ENCODE data around the gene IGSF21.

IGSF21 gene

DNA sequence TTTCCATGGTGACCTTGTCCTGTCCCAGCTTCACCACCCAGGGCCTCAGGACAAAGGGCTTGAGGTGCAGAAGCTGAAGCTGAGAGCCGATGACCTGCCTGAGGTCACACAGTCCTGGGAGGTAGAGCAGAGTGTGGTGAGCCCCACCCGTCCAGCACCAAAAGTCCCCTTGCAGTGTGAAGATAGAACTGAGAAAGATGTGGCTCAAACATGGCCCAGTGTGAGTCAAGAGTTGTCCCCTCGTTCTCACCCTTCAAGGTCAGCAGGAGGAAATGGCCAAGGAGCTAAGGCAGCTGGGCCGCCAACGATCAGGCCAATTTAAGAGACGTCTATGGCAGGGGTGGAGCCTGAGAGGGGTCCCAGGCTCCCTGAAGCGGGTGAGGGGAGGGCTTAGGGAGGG lies 215.7 kb downstream of the IGSF21 start:
- no peak for DNase-seq (ENCODE audit: low read depth in 2 of 3, low spot score in 1 of 3)

DNA sequence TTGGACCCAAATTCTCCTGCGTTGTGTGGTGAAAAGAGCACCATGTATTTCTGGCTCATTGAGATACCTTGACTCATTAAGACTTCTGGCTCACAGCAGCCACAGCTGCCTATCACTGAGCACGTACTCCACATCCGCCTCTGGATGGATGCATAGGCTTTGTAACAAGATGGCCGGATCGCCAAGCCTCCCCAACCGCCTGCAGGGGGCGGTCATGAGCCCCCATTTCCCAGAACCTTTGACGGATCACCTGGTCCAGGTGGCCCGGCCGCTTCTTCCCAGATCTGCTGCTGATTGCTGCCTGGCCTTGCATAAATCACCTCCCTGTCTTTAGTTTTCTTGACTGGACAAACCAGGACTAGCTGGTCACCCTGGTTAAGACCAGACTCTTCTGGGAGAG lies 216.6 kb downstream of the IGSF21 start:
- DNase-seq (ENCODE audit: low read depth in 2 of 3, low spot score in 1 of 3) = no peak

- no peak for DNase-seq (ENCODE audit: low read depth in 2 of 3, low spot score in 1 of 3)
Observed at GRCh38 chr1:18325136-18325535, 217.5 kb downstream of the IGSF21 start.

GRCh38 chr1:18326211-18326897 lies 218.8 kb downstream of the IGSF21 start:
- DNase-seq (ENCODE audit: low read depth in 2 of 3, low spot score in 1 of 3) = no peak

GRCh38 chr1:18327650-18328049 lies 220.1 kb downstream of the IGSF21 start:
- DNase-seq (ENCODE audit: low read depth in 2 of 3, low spot score in 1 of 3) = no peak

DNA sequence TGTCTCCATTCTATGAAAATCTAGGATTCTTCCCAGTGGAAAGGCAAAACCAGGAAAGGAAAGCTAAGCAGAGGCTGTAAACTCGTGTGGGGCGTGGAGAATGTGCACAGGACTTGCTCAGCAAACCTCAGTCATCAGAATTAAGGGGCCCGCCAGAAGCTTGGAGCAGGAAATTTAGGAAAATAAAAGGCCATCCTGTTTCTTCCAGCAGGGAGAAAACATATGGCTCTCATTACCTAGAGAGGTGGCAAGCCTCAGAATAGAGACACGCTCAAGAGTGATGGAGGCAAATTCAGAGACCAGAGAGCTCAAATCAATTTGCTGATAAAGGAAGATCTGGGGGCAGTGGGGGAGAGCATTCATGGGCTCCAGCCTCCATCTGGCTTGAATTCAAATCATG lies 221.2 kb downstream of the IGSF21 start:
- DNase-seq (ENCODE audit: low read depth in 2 of 3, low spot score in 1 of 3) = no peak

DNA sequence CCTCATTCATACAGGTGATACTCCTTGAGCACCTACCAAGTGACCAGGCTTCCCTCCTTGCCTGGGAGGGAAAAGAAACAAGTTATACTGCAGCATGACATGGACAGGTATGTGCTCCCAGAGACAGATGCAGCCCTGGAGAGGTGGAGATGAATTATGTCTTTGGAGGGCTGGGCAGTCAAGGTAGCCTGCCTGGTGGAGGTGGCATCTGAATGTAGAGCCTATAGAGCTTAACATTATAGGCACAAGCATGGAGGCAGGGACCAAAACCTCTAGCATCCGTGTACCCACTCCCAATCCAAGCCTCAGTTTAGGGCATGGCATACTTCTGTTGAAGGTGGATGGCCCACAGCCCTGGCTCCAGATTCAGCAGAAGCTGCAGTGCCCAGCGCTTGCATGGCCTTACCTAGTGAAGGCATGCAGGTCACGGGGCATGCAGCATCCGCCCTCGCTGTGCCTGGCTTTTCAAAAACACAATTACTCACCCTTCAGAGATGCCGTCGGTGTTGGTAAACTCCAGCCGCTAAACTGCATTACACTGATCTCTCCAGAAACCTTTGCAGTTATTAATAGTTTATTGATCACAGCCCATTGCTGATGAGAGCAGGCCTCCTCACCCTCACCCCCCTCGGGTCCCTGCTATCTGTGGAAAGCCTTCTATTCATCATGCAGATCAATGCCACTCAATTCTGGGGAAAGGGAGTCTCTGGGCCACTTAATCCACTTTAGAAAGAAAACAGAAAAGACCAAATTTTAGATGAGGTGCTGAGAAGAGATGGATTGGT lies 222.1 kb downstream of the IGSF21 start:
- DNase-seq (ENCODE audit: low read depth in 2 of 3, low spot score in 1 of 3) = no peak

GRCh38 chr1:18332576-18332975 lies 225.0 kb downstream of the IGSF21 start:
- DNase-seq (ENCODE audit: low read depth in 2 of 3, low spot score in 1 of 3) = no peak

DNA sequence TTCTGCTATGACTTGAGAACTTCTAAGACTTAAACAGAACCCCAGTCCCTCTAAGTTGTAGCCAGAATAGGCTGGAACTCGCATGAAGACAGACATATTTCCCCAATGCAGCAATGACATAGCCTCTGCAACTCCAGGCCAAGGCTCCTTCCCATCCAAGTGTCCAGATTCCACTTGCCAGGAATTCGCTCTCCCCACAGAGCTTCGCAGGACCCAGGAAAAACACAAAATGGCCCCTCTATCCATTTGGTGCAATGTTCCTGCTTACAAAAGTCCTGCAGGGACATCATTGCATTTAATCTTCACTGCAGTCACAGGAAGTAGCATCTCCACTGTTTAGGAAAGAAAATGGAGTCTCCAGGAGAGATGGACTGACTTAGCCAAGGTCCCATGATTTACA lies 225.6 kb downstream of the IGSF21 start:
- DNase-seq (ENCODE audit: low read depth in 2 of 3, low spot score in 1 of 3) = no peak

- no peak for DNase-seq (ENCODE audit: low read depth in 2 of 3, low spot score in 1 of 3)
Observed at GRCh38 chr1:18336801-18337200, 229.2 kb downstream of the IGSF21 start.

DNA sequence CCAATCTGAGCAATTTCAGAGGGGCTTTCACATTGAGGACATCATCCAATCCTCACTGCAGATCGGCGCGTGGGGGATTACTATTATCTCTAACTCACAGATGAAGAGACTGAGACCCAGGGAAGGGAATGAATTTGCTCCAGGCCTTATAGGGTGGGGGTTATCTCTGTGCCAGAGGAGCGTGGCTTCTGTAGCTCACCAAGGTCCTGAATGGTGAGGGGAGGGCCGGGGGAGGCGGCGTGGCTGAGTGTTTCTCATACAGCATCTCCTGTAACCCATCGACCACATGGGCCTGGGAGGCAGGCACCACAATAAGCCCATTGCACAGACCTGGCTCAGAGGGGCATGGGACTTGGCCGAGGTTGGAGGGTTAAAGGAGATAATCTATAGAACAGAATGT lies 230.2 kb downstream of the IGSF21 start:
- DNase-seq (ENCODE audit: low read depth in 2 of 3, low spot score in 1 of 3) = no peak

GRCh38 chr1:18339161-18339560 lies 231.6 kb downstream of the IGSF21 start:
- DNase-seq (ENCODE audit: low read depth in 2 of 3, low spot score in 1 of 3) = no peak

DNA sequence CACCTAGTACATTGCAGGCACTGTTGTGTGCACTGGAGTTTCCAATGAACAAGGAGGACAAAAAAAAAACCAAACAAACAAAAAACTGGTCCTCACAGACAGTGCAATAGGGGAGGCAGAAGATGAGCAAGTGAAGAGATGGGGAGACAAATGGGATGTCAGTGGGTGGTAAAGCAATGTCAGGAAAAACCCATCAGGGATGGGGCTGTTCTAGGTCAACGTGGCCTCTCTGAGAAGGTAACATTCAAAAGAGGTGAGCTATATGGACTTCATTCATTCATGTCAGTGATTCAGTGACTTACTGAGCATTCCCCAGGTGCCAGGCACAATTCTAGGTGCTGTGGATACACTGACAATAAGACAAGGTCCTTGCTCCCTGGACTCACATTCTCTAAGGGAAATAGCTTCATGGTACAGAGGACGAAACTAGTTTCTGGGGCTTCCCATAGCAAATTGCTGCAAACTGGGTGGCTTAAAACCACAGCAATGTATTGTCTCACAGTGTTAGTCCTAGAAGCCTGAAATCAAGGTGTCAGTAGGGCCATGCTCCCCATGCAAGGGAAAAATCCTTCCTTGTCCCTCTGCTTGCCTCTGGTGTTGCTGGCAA lies 232.7 kb downstream of the IGSF21 start:
- DNase-seq (ENCODE audit: low read depth in 2 of 3, low spot score in 1 of 3) = no peak

DNA sequence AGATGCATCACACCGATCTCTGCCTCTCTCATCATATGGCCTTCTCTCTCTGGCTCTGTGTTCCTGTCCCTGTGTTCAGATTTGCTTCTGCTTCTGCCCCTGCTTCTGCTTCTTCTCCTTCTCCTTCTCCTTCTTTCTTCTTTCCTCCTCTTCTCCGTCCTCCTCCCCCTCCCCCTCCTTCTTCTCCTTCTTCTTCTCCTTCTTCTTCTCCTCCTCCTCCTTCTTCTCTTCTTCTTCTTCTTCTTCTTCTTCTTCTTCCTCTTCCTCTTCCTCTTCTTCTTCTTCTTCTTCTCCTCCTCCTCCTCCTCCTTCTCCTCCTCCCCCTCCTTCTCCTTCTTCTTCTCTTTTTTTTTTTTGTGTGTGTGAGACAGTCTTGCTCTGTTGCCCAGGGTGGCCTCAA lies 233.2 kb downstream of the IGSF21 start:
- DNase-seq (ENCODE audit: low read depth in 2 of 3, low spot score in 1 of 3) = no peak

GRCh38 chr1:18341291-18342069 lies 233.9 kb downstream of the IGSF21 start:
- no peak for DNase-seq (ENCODE audit: low read depth in 2 of 3, low spot score in 1 of 3)

GRCh38 chr1:18342744-18343143 lies 235.1 kb downstream of the IGSF21 start:
- DNase-seq (ENCODE audit: low read depth in 2 of 3, low spot score in 1 of 3) = no peak

DNA sequence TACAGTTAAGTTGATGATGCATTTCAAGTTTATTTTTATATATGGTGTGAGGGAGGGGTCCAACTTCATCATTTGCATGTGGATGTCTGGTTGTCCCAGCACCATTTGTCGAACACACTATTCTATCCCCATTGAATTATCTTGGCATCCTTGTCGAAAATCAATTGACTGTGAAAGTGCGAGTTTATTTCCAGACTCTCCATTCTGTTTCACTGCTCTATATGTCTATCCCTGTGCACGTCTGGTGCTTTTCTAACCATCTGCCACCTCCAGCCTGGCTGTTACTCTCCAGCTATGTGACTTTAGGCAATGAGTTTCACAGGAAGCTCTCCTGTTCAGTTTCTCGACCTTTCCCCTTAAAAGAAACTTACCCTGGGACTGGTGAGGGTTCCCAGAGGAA lies 236.0 kb downstream of the IGSF21 start:
- DNase-seq (ENCODE audit: low read depth in 2 of 3, low spot score in 1 of 3) = no peak

DNA sequence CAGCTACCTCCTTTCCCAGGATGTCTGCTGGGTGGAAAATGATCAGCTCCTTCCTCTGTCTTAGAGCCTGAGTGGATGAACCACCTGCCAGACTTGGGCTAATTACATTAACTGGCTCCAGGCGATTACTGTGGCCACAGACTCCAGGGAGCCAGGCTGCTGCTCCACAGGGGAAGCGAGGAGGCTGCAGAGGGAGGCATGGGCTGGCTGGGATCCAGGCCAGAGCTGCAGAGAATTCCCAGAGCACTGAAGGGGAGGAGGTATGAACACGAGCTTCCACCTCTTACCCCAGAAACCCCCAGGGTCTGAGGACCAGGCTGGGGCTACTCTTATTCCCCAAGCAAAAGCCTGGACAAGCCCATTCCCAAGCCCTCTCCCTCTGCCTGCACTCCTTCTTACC lies 237.2 kb downstream of the IGSF21 start:
- no peak for DNase-seq (ENCODE audit: low read depth in 2 of 3, low spot score in 1 of 3)

GRCh38 chr1:18347559-18347958 lies 240.0 kb downstream of the IGSF21 start:
- DNase-seq (ENCODE audit: low read depth in 2 of 3, low spot score in 1 of 3) = no peak

GRCh38 chr1:18348354-18348753 lies 240.8 kb downstream of the IGSF21 start:
- DNase-seq (ENCODE audit: low read depth in 2 of 3, low spot score in 1 of 3) = no peak

DNA sequence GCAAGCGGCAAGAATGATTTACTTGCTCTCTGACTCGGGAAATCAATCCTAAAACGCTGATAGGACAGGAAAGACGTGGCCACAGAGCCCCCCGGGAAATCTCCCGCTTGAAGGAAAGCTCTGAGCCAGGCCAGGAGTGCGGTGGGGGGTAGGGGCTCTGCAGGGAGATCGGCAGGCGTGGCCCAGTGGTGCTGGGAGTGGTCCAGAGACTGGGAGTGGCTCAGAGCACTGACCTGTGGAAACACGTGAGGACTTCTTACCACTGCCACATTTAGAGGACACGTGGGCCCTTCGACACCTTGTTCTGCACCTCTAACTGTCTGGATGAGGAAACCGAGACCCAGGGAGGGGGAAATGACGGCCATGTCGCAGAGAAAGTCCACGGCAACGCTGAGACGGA lies 243.1 kb downstream of the IGSF21 start:
- DNase-seq (ENCODE audit: low read depth in 2 of 3, low spot score in 1 of 3) = no peak

- no peak for DNase-seq (ENCODE audit: low read depth in 2 of 3, low spot score in 1 of 3)
Observed at GRCh38 chr1:18351735-18352134, 244.1 kb downstream of the IGSF21 start.

Measured in stimulated activated CD4-positive, alpha-beta T cell treated with anti-CD3 and anti-CD28 coated beads, Interleukin-12 subunit alpha, Interleukin-12 subunit beta, amount 100 ng/mL, for 48 hours (primary cell).